ENCODE measurements around the gene C1orf50. TPM values are rescaled to one million over a fixed set of nuclear protein-coding genes. Genes with fewer than 3 reads are reported as not detected.

Gene C1orf50
- total RNA-seq, 1 experiment from 2014 or later: 7.7 TPM

GRCh38 chr1:42736152-42736551 lies 30.9 kb upstream of the C1orf50 start:
- H3K27ac Mint-ChIP-seq: no peak overlapping the region; a peak in 1 of 7 replicates
- TF ChIP-seq CTCF (conservative IDR thresholded peaks at IDR 0.05): peak; percentile 50

More at GRCh38 chr1:42736152-42736551, 30.9 kb upstream of the C1orf50 start:
- no peak overlapping the region for H2BK15ac ChIP-seq (ENCODE audit: low read depth, low read length)
- H2BK12ac ChIP-seq (ENCODE audit: insufficient read length, low read depth, low read length): no peak overlapping the region
- no peak overlapping the region for H2AK5ac ChIP-seq (ENCODE audit: insufficient read length, low read length)
- no peak overlapping the region for H2BK120ac ChIP-seq (ENCODE audit: low read depth, low read length, poor library complexity, severe bottlenecking)
- H3T11ph ChIP-seq (ENCODE audit: low read length): no peak overlapping the region
- no CpG with 5 or more reads among the region's 4 CpGs for WGBS (ENCODE audit: extremely low coverage, insufficient read length, low lambda C conversion rate)
- H4K8ac ChIP-seq (replicated peaks; ENCODE audit: insufficient read length, low read depth, low read length): no peak overlapping the region
- H3K79me2 ChIP-seq (ENCODE audit: insufficient read depth, low read length): no peaks in the 10 kb centered on the region
- H3K4me3 Mint-ChIP-seq: no peak overlapping the region
- no peak overlapping the region for H2BK5ac ChIP-seq (ENCODE audit: insufficient read length, low read length)
- H3K4me1 ChIP-seq (ENCODE audit: insufficient read depth, low read length): no peaks in the 10 kb centered on the region; the same call in 1 of the 2 replicates
- no peak for DNase-seq
- H3K23ac ChIP-seq (ENCODE audit: insufficient read length, low read depth, low read length): no peak overlapping the region
- H3K36me3 Mint-ChIP-seq (ENCODE audit: insufficient read depth in 1 of 3, low read depth in 3 of 3): peaks cover 0 to 3% (median 0%) of the 10 kb centered on the region in 3 experiments; a peak in 2 of 7 replicates
- no peak overlapping the region for H3K56ac ChIP-seq (ENCODE audit: insufficient read length, low read depth, low read length)
- H3K79me1 ChIP-seq (ENCODE audit: insufficient read depth, low read depth, low read length, poor library complexity, severe bottlenecking): no peaks in the 10 kb centered on the region
- H3K4me1 Mint-ChIP-seq: peaks cover 30 to 42% of the 10 kb centered on the region in 2 experiments
- no peak overlapping the region for H3K9ac ChIP-seq (ENCODE audit: extremely low read depth, insufficient read length, low read length)
- H2BK20ac ChIP-seq (ENCODE audit: low read depth, low read length, poor library complexity, severe bottlenecking): no peak overlapping the region
- H3K18ac ChIP-seq (ENCODE audit: insufficient read length, low read depth, low read length): no peak overlapping the region
- no peaks in the 10 kb centered on the region for H3K27me3 ChIP-seq (ENCODE audit: insufficient read depth, low read length)
- H3K9me3 Mint-ChIP-seq: no peaks in the 10 kb centered on the region
- no peak overlapping the region for H2AFZ ChIP-seq (ENCODE audit: low read length)
- no peaks in the 10 kb centered on the region for H4K20me1 ChIP-seq (ENCODE audit: control insufficient read depth, insufficient read depth, insufficient read length)
- H3K27ac ChIP-seq (ENCODE audit: insufficient read length, low read depth, low read length): no peak overlapping the region
- no peaks in the 10 kb centered on the region for H3K23me2 ChIP-seq (ENCODE audit: insufficient read length, low read depth, low read length, poor library complexity, severe bottlenecking)
- no peaks in the 10 kb centered on the region; the same call in 1 of the 2 replicates for H3K27me3 Mint-ChIP-seq (ENCODE audit: low read depth)
- H4K5ac ChIP-seq (ENCODE audit: insufficient read length, low read depth, low read length): no peak overlapping the region
- no peak overlapping the region for H3K4me2 ChIP-seq (ENCODE audit: insufficient read depth, insufficient read length, low read length)
- H4K91ac ChIP-seq (ENCODE audit: insufficient read length, low read depth, low read length): no peak overlapping the region
- H3K4ac ChIP-seq (ENCODE audit: low read depth, low read length): no peak overlapping the region
- H3K14ac ChIP-seq (ENCODE audit: insufficient read depth, low read length): no peak overlapping the region
- no peaks in the 10 kb centered on the region for H3K9me3 ChIP-seq (ENCODE audit: control insufficient read depth, low read depth, low read length)
